ENCODE results near the gene DDIT3.

DNA sequence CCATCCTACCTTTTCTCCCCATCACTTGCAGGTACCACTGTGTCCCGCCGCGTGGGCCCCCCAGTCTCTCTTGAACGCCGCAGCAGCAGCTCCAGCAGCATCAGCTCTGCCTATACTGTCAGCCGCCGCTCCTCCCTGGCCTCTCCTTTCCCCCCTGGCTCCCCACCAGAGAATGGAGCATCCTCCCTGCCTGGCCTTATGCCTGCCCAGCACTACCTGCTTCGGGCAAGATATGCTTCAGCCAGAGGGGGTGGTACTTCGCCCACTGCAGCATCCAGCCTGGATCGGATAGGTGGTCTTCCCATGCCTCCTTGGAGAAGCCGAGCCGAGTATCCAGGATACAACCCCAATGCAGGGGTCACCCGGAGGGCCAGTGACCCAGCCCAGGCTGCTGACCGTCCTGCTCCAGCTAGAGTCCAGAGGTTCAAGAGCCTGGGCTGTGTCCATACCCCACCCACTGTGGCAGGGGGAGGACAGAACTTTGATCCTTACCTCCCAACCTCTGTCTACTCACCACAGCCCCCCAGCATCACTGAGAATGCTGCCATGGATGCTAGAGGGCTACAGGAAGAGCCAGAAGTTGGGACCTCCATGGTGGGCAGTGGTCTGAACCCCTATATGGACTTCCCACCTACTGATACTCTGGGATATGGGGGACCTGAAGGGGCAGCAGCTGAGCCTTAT lies 49.9 kb downstream of the DDIT3 start:
- TF ChIP-seq, protein P1, sequence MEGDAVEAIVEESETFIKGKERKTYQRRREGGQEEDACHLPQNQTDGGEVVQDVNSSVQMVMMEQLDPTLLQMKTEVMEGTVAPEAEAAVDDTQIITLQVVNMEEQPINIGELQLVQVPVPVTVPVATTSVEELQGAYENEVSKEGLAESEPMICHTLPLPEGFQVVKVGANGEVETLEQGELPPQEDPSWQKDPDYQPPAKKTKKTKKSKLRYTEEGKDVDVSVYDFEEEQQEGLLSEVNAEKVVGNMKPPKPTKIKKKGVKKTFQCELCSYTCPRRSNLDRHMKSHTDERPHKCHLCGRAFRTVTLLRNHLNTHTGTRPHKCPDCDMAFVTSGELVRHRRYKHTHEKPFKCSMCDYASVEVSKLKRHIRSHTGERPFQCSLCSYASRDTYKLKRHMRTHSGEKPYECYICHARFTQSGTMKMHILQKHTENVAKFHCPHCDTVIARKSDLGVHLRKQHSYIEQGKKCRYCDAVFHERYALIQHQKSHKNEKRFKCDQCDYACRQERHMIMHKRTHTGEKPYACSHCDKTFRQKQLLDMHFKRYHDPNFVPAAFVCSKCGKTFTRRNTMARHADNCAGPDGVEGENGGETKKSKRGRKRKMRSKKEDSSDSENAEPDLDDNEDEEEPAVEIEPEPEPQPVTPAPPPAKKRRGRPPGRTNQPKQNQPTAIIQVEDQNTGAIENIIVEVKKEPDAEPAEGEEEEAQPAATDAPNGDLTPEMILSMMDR (IDR thresholded peaks at IDR 0.05): no peak
- TF ChIP-seq POLR2A (IDR thresholded peaks at IDR 0.05): no peak
